Measurements from ENCODE around the gene ZNF33B.

The ZNF33B gene

GRCh38 chr10:42543840-42544372, 94.5 kb downstream of the ZNF33B start:
- TF ChIP-seq, protein P1, sequence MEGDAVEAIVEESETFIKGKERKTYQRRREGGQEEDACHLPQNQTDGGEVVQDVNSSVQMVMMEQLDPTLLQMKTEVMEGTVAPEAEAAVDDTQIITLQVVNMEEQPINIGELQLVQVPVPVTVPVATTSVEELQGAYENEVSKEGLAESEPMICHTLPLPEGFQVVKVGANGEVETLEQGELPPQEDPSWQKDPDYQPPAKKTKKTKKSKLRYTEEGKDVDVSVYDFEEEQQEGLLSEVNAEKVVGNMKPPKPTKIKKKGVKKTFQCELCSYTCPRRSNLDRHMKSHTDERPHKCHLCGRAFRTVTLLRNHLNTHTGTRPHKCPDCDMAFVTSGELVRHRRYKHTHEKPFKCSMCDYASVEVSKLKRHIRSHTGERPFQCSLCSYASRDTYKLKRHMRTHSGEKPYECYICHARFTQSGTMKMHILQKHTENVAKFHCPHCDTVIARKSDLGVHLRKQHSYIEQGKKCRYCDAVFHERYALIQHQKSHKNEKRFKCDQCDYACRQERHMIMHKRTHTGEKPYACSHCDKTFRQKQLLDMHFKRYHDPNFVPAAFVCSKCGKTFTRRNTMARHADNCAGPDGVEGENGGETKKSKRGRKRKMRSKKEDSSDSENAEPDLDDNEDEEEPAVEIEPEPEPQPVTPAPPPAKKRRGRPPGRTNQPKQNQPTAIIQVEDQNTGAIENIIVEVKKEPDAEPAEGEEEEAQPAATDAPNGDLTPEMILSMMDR (IDR thresholded peaks at IDR 0.05; ENCODE audit: low read depth, low read length) = no peak
- in situ Hi-C loops (cut with HindIII; ENCODE audit: low sequenced_read_pairs) = no loop called here

More at GRCh38 chr10:42543840-42544372, 94.5 kb downstream of the ZNF33B start:
- no peak overlapping the region for H3K4me3 ChIP-seq (ENCODE audit: low read depth, low read length)
- DNase-seq (ENCODE audit: low read depth, low spot score) = no peak
